Ovary (tissue), 3 donors: Measurements from ENCODE around the gene BAG3.

Source experiments
- POLR2A ChIP-seq: fragments of 450-650 bp; IDR thresholded peaks from one replicate; pipeline ENCODE4 v1.6.1; 2017; ENCODE audit warnings: antibody characterized with exemption, mild to moderate bottlenecking, moderate library complexity
- TF ChIP-seq, protein P1 (sequence below), 3 donors: fragments of 450-650 bp in 2 of 3; fragments of 200-600 bp in 1 of 3; IDR thresholded peaks; one replicate each; pipeline versions ENCODE4 v1.5.1 to v1.8.0; 2016 to 2022; ENCODE audit warnings: antibody characterized with exemption in 3 of 3, mild to moderate bottlenecking in 1 of 3
- donor health status: DM: no; HTN: no; CAD: no.

DNA sequence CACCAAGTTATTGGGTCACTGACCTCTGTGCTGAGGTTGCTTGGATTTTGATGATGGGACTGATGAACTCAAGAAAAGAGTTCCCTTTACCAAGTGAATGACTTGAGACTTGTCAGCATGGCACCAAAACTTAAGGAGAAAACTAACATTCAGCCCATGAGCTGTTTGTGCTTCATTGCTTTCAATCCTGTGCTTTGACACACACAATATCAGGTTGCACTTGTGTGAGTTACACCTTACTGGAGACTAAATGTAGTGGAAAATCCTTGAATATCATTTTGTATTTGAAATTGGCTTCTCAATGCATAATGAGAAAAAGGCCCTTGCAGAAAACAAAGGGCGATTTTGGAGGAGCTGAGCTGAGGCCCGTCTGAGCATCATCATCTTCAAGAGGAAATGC lies 2.7 kb downstream of the BAG3 start:
- TF ChIP-seq, protein P1, sequence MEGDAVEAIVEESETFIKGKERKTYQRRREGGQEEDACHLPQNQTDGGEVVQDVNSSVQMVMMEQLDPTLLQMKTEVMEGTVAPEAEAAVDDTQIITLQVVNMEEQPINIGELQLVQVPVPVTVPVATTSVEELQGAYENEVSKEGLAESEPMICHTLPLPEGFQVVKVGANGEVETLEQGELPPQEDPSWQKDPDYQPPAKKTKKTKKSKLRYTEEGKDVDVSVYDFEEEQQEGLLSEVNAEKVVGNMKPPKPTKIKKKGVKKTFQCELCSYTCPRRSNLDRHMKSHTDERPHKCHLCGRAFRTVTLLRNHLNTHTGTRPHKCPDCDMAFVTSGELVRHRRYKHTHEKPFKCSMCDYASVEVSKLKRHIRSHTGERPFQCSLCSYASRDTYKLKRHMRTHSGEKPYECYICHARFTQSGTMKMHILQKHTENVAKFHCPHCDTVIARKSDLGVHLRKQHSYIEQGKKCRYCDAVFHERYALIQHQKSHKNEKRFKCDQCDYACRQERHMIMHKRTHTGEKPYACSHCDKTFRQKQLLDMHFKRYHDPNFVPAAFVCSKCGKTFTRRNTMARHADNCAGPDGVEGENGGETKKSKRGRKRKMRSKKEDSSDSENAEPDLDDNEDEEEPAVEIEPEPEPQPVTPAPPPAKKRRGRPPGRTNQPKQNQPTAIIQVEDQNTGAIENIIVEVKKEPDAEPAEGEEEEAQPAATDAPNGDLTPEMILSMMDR (IDR thresholded peaks at IDR 0.05) = no peak
- no peak for TF ChIP-seq POLR2A
